ENCODE data around the gene ZPBP. TPM values are rescaled to one million over a fixed set of nuclear protein-coding genes. Genes with fewer than 3 reads are reported as not detected.

Gene ZPBP
- total and polyA plus RNA-seq, 10 donors, result not detected

DNA sequence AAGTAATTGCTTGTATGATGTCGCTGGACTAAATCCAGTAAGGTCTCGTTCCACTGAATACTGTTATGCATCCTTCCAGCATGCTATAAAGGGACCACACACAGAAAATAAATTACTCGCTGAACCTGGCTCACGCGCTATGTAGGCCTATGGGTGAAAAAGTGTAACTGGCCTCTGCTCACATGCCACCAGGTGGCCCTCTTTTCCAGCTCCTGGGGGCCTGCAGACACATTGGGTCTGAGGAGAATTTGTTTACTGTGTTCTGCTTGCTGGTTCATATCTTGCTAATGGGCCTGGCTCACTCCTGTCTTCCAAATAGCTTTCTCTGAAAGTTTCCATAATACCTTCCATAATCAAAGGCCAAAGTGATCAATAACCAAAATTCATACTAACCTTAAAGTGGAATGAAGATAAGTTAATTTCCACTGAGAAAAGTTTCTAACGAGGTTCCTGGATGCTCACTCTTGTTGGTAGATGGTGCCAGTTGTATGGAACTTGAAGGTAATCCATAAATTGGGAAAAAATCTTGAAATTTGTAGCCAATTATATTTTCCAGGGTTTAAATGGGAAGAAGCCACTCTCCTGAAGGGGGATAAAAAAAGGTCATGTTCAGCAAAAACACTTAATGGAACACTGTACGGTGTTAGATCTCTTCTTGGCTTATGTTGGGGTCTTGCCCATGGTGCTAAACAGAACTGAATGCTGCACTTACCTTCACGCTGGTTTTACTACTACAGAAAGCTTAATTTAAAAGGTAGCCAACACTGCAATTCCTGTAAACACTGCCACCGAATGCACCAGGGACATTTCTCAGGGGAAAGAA is 27.0 kb upstream of the ZPBP start:
- no peak for DNase-seq
- Histone ChIP-seq H3K9me3 (no peaks in the 10 kb centered on the region), H3K36me3 (no peaks in the 10 kb centered on the region), H3K27me3 (replicated peaks in 1 of 7) (no peaks in the 10 kb centered on the region), H3K4me3 (no peak overlapping the region), H3K27ac (no peak overlapping the region), H3K4me1 (peaks cover 0 to 5% (median 0%) of the 10 kb centered on the region in 6 donors)
- 71 to 79% (median 78%) methylated on average over 9 of the region's 9 CpGs for WGBS, 5 donors
- intact Hi-C loops (cut with DNase I; ENCODE audit: low total_unique reads), result no loop called here
- TF ChIP-seq POLR2AphosphoS5 (IDR thresholded peaks at IDR 0.05) (no peak), POLR2A (IDR thresholded peaks at IDR 0.05) (no peak)
- TF ChIP-seq, protein P1, sequence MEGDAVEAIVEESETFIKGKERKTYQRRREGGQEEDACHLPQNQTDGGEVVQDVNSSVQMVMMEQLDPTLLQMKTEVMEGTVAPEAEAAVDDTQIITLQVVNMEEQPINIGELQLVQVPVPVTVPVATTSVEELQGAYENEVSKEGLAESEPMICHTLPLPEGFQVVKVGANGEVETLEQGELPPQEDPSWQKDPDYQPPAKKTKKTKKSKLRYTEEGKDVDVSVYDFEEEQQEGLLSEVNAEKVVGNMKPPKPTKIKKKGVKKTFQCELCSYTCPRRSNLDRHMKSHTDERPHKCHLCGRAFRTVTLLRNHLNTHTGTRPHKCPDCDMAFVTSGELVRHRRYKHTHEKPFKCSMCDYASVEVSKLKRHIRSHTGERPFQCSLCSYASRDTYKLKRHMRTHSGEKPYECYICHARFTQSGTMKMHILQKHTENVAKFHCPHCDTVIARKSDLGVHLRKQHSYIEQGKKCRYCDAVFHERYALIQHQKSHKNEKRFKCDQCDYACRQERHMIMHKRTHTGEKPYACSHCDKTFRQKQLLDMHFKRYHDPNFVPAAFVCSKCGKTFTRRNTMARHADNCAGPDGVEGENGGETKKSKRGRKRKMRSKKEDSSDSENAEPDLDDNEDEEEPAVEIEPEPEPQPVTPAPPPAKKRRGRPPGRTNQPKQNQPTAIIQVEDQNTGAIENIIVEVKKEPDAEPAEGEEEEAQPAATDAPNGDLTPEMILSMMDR (IDR thresholded peaks at IDR 0.05 in 8 of 11, conservative IDR thresholded peaks at IDR 0.05 in 3 of 11), result peak in 6 of 11 experiments; percentile 26 to 46 (median 37)

DNA sequence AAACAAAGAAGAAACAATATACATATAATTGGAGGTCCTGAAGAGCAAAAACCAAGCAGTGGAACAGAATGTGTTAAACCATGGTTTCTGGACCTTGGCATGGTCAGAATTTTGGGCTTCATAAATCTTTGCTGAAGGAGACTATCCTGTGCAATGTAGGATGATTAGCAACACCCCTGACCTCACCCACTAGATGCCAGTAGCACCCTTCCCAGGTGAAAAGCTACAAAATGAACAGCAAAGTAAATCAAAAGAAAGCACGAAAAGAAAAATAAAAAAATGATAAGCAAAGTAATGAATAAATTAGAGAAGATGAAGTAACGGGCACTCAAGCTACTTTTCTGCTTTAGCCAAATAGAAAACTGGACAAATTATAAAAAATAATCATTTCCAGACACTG is 19.2 kb upstream of the ZPBP start:
- peaks cover 0 to 19% (median 17%) of the 10 kb centered on the region in 8 donors for H3K9me3 ChIP-seq
- H3K36me3 ChIP-seq, result no peaks in the 10 kb centered on the region
- WGBS, 5 donors, result 81 to 93% (median 86%) methylated on average over 2 of the region's 2 CpGs
- H3K27ac ChIP-seq, result no peak overlapping the region
- no peak overlapping the region for H3K4me3 ChIP-seq
- intact Hi-C loops (cut with DNase I; ENCODE audit: low total_unique reads), result no loop called here
- H3K4me1 ChIP-seq, result no peaks in the 10 kb centered on the region
- no peak for TF ChIP-seq POLR2AphosphoS5 (IDR thresholded peaks at IDR 0.05)
- no peak for TF ChIP-seq POLR2A (IDR thresholded peaks at IDR 0.05)
- TF ChIP-seq, protein P1 (IDR thresholded peaks at IDR 0.05 in 8 of 11, conservative IDR thresholded peaks at IDR 0.05 in 3 of 11), result no peak
- H3K27me3 ChIP-seq (replicated peaks in 1 of 7), result peaks cover 0 to 19% (median 0%) of the 10 kb centered on the region in 7 donors
- no peak for DNase-seq

DNA sequence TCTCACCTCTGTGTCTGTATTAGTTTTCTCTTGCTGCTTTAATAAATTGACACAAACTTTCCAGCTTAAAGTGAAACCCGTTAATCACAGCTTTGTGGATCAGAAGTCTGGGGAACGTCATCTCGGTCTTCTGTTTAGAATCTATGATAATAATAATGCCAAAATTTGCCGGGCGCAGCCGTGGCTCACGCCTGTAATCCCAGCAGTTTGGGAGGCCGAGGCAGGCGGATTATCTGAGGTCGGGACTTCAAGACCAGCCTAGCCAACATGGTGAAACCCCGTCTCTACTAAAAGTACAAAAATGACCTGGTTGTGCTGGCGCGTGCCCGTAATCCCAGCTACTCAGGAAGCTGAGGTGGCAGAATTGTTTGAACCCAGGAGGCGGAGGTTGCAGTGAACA is 8.8 kb upstream of the ZPBP start:
- TF ChIP-seq, protein P1 (IDR thresholded peaks at IDR 0.05 in 8 of 11, conservative IDR thresholded peaks at IDR 0.05 in 3 of 11), result no peak
- no peak for TF ChIP-seq POLR2A (IDR thresholded peaks at IDR 0.05)
- TF ChIP-seq POLR2AphosphoS5 (IDR thresholded peaks at IDR 0.05), result no peak
- 88 to 97% (median 93%) methylated on average over 15 of the region's 15 CpGs for WGBS, 5 donors
- peaks cover 0 to 9% (median 0%) of the 10 kb centered on the region in 7 donors for H3K27me3 ChIP-seq (replicated peaks in 1 of 7)
- H3K4me3 ChIP-seq, result no peak overlapping the region
- intact Hi-C loops (cut with DNase I; ENCODE audit: low total_unique reads), result no loop called here
- no peak for DNase-seq
- H3K4me1 ChIP-seq, result no peaks in the 10 kb centered on the region
- H3K36me3 ChIP-seq, result no peaks in the 10 kb centered on the region
- H3K9me3 ChIP-seq, result no peaks in the 10 kb centered on the region
- no peak overlapping the region for H3K27ac ChIP-seq

DNA sequence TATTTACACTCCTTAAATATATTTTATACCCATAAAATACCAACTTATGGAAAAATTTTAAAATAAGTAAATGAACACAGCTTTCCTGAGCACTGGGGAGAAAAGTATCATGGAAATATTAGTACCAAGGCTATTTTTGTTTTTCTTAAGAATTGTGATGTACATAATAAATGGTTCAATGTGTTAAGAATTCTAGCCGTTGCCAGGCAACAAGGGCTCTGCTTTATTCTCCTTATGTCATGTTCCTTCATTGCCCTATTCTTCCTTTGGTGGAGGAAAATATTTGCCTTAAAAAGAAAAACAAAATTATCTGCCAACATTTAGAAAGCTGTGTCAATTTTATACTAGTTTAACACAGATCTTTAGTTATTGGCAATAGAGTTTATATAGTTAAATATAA is 2.6 kb upstream of the ZPBP start:
- Histone ChIP-seq H3K4me3 (no peak overlapping the region), H3K27ac (no peak overlapping the region), H3K36me3 (no peaks in the 10 kb centered on the region), H3K4me1 (peaks cover 0 to 13% (median 9%) of the 10 kb centered on the region in 6 donors), H3K9me3 (no peaks in the 10 kb centered on the region), H3K27me3 (replicated peaks in 1 of 7) (no peaks in the 10 kb centered on the region)
- WGBS, 5 donors, result 83 to 96% (median 92%) methylated on average over 1 of the region's 1 CpG
- no peak for TF ChIP-seq POLR2AphosphoS5 (IDR thresholded peaks at IDR 0.05)
- no peak for DNase-seq
- intact Hi-C loops (cut with DNase I; ENCODE audit: low total_unique reads), result no loop called here
